GM12878 (cell line): Measurements from ENCODE around the gene RGR. TPM values are rescaled to one million over a fixed set of nuclear protein-coding genes. Genes with fewer than 3 reads are reported as not detected.

Experiments used
- ATAC-seq: fragments of 200-7000 bp; cut with Tn5 transposase; 3 replicates; pipeline ENCODE4 v1.9.1; 2020; ENCODE audit warnings: mild to moderate bottlenecking, moderate library complexity
- BruUV-seq: library from RNA; stranded (reverse); fragments of 400-500 nt; replicated peaks from 2 replicates; lab custom pipeline; 2021; lab: Mats Ljungman, UMichigan
- CTCF ChIA-PET: fragments of 300-600 bp; sonication (Branson Sonifier 250); formaldehyde crosslinking; extraction: SDS; loops from one replicate; lab custom pipeline; 2021; ENCODE audit warnings: inconsistent platforms; lab: Yijun Ruan, JAX
- POLR2A ChIA-PET: fragments of 350-600 bp; formaldehyde crosslinking; extraction: SDS; loops from one replicate; lab custom pipeline; 2021; ENCODE audit warnings: inconsistent platforms; lab: Charles Lee
- RAD21 ChIA-PET: fragments of 300-600 bp; sonication (Branson Sonifier 250); formaldehyde crosslinking; loops from one replicate; lab custom pipeline; 2023; ENCODE audit warnings: antibody characterized with exemption; ENCODE audit not compliant: unreplicated experiment; lab: Charles Lee
- SMC1A ChIA-PET: fragments of 300-600 bp; sonication (Branson Sonifier 250); formaldehyde crosslinking; loops from one replicate; lab custom pipeline; 2023; ENCODE audit not compliant: unreplicated experiment, uncharacterized antibody; lab: Charles Lee
- DNase-seq: peaks from one replicate; pipeline ENCODE4 v3.0.0-alpha.2; 2011; ENCODE audit warnings: low read depth, low spot score
- FAIRE-seq: peaks from 3 replicates; lab custom pipeline; 2011; peaks lifted over from hg19 to GRCh38; lab: Jason Lieb, UNC
- H2AFZ ChIP-seq: 2 replicates; pipeline ENCODE4 v1.6.0; 2011; ENCODE audit warnings: low read depth, low read length, control low read depth; ENCODE audit not compliant: control insufficient read depth
- H3K27ac ChIP-seq: 2 replicates; pipeline ENCODE4 v1.5.1; 2011; ENCODE audit warnings: control low read depth; ENCODE audit not compliant: control insufficient read depth, insufficient read depth
- H3K27me3 ChIP-seq, 2 experiments: replicated peaks in 1 of 2; 2 replicates each; pipeline versions ENCODE4 v1.6.0 to v1.6.1; 2011; ENCODE audit warnings: low read length in 1 of 2; ENCODE audit not compliant: control insufficient read depth in 2 of 2, insufficient read depth in 2 of 2
- H3K36me3 ChIP-seq, 2 experiments: 2 replicates each; pipeline ENCODE4 v1.5.1; 2011; ENCODE audit warnings: low read length in 1 of 2; ENCODE audit not compliant: control insufficient read depth in 2 of 2, insufficient read depth in 2 of 2
- H3K4me1 ChIP-seq: 2 replicates; pipeline ENCODE4 v1.6.1; 2011; ENCODE audit warnings: mild to moderate bottlenecking, low read length, moderate library complexity, mixed read lengths; ENCODE audit not compliant: control insufficient read depth, insufficient read depth
- H3K4me2 ChIP-seq: 2 replicates; pipeline ENCODE4 v1.6.0; 2011; ENCODE audit warnings: control low read depth; ENCODE audit not compliant: control insufficient read depth, insufficient read depth
- H3K4me3 ChIP-seq: fragments of 200-600 bp; sonication (generic); 2 replicates; pipeline ENCODE4 v1.5.1; 2016
- H3K79me2 ChIP-seq: 2 replicates; pipeline ENCODE4 v1.6.0; 2011; ENCODE audit warnings: low read length; ENCODE audit not compliant: control insufficient read depth, insufficient read depth
- H3K9ac ChIP-seq: 2 replicates; pipeline ENCODE4 v1.8.0; 2011; ENCODE audit warnings: low read length, control low read depth, mixed read lengths; ENCODE audit not compliant: control insufficient read depth, insufficient read depth
- H3K9me3 ChIP-seq: replicated peaks from 3 replicates; pipeline ENCODE4 v1.5.1; 2011; ENCODE audit warnings: mild to moderate bottlenecking, low read length; ENCODE audit not compliant: control insufficient read depth, insufficient read depth
- H4K20me1 ChIP-seq: 2 replicates; pipeline ENCODE4 v1.6.0; 2011; ENCODE audit not compliant: control insufficient read depth, insufficient read depth
- EGR1 ChIP-seq, 2 experiments: IDR thresholded peaks; 1 replicate in 1 of 2; 2 replicates in 1 of 2; pipeline ENCODE4 v1.6.1; 2011 to 2012; ENCODE audit warnings: low read depth in 2 of 2, low read length in 2 of 2, borderline replicate concordance in 1 of 2, mild to moderate bottlenecking in 1 of 2, moderate library complexity in 1 of 2
- HCFC1 ChIP-seq: fragments of 150-350 bp; IDR thresholded peaks from 2 replicates; pipeline ENCODE4 v1.6.1; 2014; ENCODE audit warnings: low read length
- MYB ChIP-seq: fragments of 150-350 bp; IDR thresholded peaks from 2 replicates; pipeline ENCODE4 v1.6.1; 2014; ENCODE audit warnings: mild to moderate bottlenecking, low read depth, low read length, borderline replicate concordance
- MYC ChIP-seq: IDR thresholded peaks from 2 replicates; pipeline ENCODE4 v1.6.1; 2011; ENCODE audit warnings: mild to moderate bottlenecking, low read length, moderate library complexity, inconsistent platforms; ENCODE audit not compliant: insufficient read depth, insufficient replicate concordance, insufficient read length, severe bottlenecking
- PKNOX1 ChIP-seq: fragments of 450-650 bp; IDR thresholded peaks from 2 replicates; pipeline ENCODE4 v1.6.1; 2016; ENCODE audit warnings: mild to moderate bottlenecking
- SKIL ChIP-seq: fragments of 450-650 bp; IDR thresholded peaks from 2 replicates; pipeline ENCODE4 v1.6.1; 2017; ENCODE audit warnings: mild to moderate bottlenecking, low read depth, inconsistent platforms; ENCODE audit not compliant: poor library complexity, severe bottlenecking
- WGBS: methylation state at CpG from one replicate; pipeline ENCODE4 v1.1.6; 2016; ENCODE audit warnings: low lambda C conversion rate; ENCODE audit not compliant: insufficient replicate concordance, insufficient coverage; ENCODE audit errors: missing lambda C conversion rate; 5-methylcytosine and 5-hydroxymethylcytosine counted together
- in situ Hi-C: fragments of 300-500 bp; cut with MboI; formaldehyde crosslinking; loops from 9 replicates; pipeline ENCODE4 v1.14.3; 2018; ENCODE audit warnings: mixed read lengths
- intact Hi-C: fragments of 100-400 bp; cut with micrococcal nuclease; formaldehyde crosslinking; loops from one replicate; pipeline ENCODE4 v1.14.2; 2022; ENCODE audit not compliant: unreplicated experiment
- polyA plus RNA-seq, 11 experiments: library from polyadenylated mRNA; depleted of rRNA in 4 of 11; unstranded in 6 of 11; stranded (reverse) in 5 of 11; fragments of >200 nt; fragmentation: Nextera tagmentation in 4 of 11; fragmentation: Illumina TruSeq in 1 of 11; extraction: Ambion mirVana in 4 of 11; extraction: Trizol in 1 of 11; gene quantifications; 1 replicate in 1 of 11; 2 replicates in 10 of 11; pipeline versions ENCODE4 v1.2.1 to v1.2.3, GENCODE V29; 2011 to 2016; ENCODE audit warnings: inconsistent platforms in 2 of 11, missing spikeins in 2 of 11, low read depth in 1 of 11
- total RNA-seq, 4 experiments: library from RNA; depleted of rRNA in 3 of 4; stranded (reverse); fragments of >200 nt in 3 of 4; fragmentation: Illumina TruSeq in 1 of 4; extraction: Trizol in 1 of 4; gene quantifications; 2 replicates each; pipeline versions ENCODE4 v1.2.1 to v1.2.3, GENCODE V29; 2013 to 2021

RGR gene
- total and polyA plus RNA-seq, 10 of the 15 experiments (the other 5 are each of a cell fraction or from before 2014, with no cell fraction given), result not detected

- no TSS peak for BruUV-seq
- Histone ChIP-seq H2AFZ (no peak overlapping the region), H3K9ac (no peak overlapping the region), H3K27me3 (peaks cover 0 to 2% of the 10 kb centered on the region in 2 experiments; a peak in 2 of 4 replicates), H3K79me2 (no peaks in the 10 kb centered on the region), H3K27ac (no peak overlapping the region), H3K4me2 (no peak overlapping the region), H3K36me3 (no peaks in the 10 kb centered on the region), H4K20me1 (no peaks in the 10 kb centered on the region), H3K9me3 (no peaks in the 10 kb centered on the region), H3K4me3 (no peak overlapping the region), H3K4me1 (no peaks in the 10 kb centered on the region)
- ChIA-PET SMC1A (interaction anchor here (1.6 kb wide), 1 partner anchor 268 kb away, joined by 6 read pairs; no protein-coding TSS in a partner anchor), RAD21 (interaction anchor here (6.6 kb wide), 1 partner anchor 266 kb away, joined by 74 read pairs; no protein-coding TSS in a partner anchor), CTCF (interaction anchor here (0.6 to 8.3 kb wide), 6 partner anchors 12 to 268 kb away, joined by 3 to 228 read pairs (median 3); no protein-coding TSS in a partner anchor), POLR2A (no interaction called here)
- DNase-seq (no peak), FAIRE-seq (no peak), ATAC-seq (no peak)
- 0% methylated on average over 1 of the region's 1 CpG for WGBS
- TF ChIP-seq PKNOX1, result no peak
- no peak for TF ChIP-seq MYC
- no peak for TF ChIP-seq MYB
- TF ChIP-seq HCFC1, result no peak
- no peak for TF ChIP-seq SKIL
- no peak for TF ChIP-seq EGR1 (IDR thresholded peaks at IDR 0.05; ENCODE audit: borderline replicate concordance in 1 of 2, low read depth in 2 of 2, low read length in 2 of 2)
- in situ Hi-C loops (loop anchor here (5.0 kb wide), 2 partner anchors 273 to 448 kb away; no protein-coding TSS in a partner anchor), intact Hi-C loops (loop anchor here (10.0 kb wide), 1 partner anchor 446 kb away; no protein-coding TSS in a partner anchor)
These were observed 24.3 kb downstream of the RGR start for GRCh38 chr10:84269162-84269561.
